HK-2 (cell line): ENCODE measurements around the gene SGSH.

Experiments used
- DNase-seq: peaks from one replicate; pipeline ENCODE4 v3.0.0-alpha.2; 2018; ENCODE audit not compliant: unreplicated experiment

SGSH gene

DNA sequence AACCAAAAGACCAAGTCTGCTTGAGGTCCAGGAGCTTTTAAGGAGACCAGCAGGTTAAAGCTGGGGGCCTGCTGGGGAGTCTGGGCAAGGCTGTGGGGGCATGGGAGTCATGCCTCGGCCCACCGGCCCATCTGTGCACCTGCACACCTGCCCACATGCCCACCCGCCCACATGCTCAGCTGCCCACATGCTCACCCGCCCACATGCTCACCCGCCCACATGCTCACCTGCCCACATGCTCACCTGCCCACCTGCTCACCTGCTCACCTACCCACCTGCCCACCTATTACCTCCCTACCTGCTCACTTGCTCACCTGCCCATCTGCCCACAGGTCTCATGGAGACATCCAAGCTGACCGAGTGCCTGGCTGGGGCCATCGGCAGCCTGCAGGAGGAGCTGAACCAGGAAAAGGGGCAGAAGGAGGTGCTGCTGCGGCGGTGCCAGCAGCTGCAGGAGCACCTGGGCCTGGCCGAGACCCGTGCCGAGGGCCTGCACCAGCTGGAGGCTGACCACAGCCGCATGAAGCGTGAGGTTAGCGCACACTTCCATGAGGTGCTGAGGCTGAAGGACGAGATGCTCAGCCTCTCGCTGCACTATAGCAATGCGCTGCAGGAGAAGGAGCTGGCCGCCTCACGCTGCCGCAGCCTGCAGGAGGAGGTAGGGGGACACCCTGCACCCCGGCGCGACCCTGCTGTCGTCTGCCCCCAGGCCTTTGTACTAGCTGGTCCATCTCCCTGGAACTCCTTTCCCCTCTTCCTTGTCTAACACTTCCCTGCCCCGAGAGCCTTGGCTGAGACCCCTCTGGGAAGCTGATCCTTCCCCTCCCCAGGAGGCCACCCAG is 36.3 kb downstream of the SGSH start:
- no peak for DNase-seq

DNA sequence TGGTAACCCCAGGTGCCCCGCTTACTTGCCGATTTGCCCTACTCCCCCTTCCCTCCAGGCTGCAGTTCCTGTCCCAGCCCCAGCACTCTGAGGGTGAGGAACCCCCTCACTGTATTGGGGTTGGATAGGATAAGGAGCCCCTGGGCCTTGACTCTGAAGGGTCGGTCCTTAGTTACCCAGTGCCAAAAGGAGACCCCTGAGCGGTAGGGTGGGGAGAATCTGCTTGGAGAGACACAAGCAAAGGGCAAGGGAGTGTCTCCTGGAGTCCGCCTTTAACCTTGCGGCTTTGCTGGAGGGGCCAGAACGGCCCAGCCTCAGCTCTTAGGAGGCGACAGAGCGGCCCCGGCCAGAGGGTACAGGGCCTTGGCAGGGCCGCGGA is 37.3 kb downstream of the SGSH start:
- no peak for DNase-seq

DNA sequence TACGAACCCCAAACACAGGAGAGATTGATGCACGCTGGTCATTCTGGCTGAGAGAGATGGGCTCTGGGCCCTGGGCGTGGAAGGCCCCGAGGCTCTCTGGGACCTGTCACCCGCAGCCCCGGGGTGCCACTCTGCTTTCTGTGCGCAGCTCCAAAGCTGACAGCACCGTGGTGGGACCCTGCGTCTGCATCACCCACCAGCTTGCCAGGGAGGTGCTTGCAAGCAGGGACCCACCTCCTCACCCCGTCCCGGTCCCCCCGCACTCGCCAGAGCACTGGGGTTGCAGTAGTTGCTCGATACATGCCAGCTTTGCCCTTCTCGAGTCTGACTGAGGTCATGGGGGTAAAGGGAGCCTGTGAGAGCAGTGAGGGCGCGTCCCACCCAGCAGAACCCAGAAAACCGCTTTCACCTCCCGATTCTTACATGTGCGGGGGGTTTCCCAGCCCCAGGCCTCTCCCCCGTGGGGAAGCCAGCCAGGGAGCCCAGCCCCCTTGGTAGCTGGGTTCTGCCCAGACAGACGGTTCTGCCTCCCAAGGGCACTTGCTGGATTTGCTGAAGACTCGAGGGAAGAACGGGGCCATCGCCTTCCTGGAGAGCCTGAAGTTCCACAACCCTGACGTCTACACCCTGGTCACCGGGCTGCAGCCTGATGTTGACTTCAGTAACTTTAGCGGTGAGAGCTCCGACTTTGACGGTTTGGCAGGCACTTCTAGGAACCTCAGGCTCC is 37.9 kb downstream of the SGSH start:
- DNase-seq, result no peak

- no peak for DNase-seq
Observed at GRCh38 chr17:80181431-80181830, 38.7 kb downstream of the SGSH start.

- DNase-seq, result no peak
Observed at GRCh38 chr17:80180192-80180591, 39.9 kb downstream of the SGSH start.

GRCh38 chr17:80177986-80178595 is 42.0 kb downstream of the SGSH start:
- DNase-seq, result no peak

GRCh38 chr17:80176757-80177156 is 43.4 kb downstream of the SGSH start:
- no peak for DNase-seq

DNA sequence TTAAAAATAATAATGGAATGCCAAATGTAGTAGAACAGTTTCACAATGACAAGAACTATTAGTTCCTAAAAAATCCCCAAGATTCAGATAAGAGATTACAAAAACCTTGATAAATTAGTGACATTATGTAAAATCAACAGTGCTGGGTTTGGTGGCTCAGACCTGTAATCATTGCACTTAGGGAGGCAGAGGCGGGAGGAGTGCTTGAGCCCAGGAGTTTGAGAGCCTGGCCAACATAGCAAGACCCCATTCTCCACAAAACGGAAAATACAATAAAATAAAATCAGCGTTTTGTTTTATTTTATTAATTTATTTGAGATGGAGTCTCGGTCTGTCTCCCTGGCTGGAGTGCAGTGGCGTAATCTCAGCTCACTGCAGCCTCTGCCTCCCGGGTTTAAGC is 46.2 kb downstream of the SGSH start:
- no peak for DNase-seq

- DNase-seq, result no peak
Observed at GRCh38 chr17:80173126-80173525, 47.0 kb downstream of the SGSH start.

- no peak for DNase-seq
Observed at GRCh38 chr17:80171681-80172080, 48.5 kb downstream of the SGSH start.

DNA sequence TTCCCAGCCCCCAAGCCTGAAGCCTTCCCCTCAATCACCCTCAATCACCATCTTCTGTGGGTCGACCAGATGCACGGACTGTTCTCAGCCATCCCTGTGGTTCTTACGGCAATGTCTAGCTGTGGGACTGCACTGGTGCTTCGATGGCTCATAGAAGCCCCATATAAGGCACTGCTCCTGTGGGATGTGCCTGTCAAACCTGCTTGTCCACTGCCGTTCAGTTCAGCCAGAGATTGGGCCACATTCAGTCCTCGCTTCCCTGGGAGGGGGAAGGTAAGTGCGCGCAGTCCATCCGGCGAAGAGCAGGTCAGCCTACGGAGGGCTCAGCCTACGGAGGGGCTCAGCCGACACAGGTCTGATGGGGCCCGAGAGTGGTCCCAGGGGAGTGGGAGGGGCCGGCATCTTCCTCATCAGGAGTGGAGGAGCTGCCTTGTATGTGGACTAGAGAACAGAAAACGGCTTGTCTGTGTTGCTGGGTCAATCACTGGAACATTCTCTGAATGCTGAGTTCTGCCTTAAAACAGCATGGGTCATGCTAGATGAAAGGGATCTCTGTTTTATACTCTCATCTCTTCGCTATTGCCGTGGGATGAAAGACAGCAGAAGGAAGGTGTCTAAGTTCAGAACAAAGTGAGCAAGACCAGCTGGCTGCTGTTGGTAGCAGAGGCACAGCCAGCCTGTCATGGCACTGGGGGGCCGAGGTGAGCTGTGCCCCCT is 50.2 kb downstream of the SGSH start, which contains the start of gene CARD14:
Gene CARD14, plus strand, starts transcription at position 247 of the 717 bp plus-strand sequence. CDS start 11,409 bp downstream, outside the sequence.
- DNase-seq, result no peak

DNA sequence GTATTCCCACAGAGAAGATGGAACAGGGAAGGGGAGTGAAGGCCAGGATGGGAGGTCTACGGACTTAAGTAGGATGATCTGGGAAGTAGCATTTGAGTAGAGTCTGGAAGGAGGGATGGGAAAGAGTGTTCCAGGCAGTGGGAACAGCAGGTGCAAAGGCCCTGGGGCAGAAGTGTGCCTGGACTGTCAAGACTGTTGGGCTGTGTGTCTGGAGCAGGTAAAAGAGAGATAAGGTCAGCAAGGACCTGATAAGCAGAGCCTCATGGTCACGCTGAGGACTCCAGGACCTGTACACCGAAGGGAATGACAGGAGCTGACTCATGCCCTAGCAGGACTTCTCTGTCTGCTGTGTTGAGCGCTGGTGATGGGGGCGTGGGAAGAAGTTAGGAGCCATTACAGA is 51.0 kb downstream of the SGSH start:
- no peak for DNase-seq

DNA sequence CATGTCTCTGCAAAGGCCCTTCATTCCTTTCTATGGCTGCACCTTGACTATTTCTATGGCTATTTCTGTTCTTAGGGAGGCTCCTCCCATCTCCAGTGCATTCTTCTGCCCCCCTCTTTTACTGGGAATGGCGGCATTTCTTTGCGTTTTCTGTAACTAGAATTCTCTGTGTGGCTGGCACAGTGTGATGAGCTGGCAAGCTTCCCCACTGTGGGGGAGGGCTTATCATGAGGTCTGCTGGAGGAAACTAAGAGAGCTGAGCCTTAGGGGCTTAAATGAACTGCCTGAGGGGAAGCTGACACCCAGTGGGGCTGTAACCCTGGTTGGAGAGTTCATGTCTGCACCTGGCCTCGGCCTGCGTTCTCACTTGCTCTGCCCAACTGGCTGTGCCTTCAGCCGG is 51.8 kb downstream of the SGSH start:
- DNase-seq, result no peak

DNA sequence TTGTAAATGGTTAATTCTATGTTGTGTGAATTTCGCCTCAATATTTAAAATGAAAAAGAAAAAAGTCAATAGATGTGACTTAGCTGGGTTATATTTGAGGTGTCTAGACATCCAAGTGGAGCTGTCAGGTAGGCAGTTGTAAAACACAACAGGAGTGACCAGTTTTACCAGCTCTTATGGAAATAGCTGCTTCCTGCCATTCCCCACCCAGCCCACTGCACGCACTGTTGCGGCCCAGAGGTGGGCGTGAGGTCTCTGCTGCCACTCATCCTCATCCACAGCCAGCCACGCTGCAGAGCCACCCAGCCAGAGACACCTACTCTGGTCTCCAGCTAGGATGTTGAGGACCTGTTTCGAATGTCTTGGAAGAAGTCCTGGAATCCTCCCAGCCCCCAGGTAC is 53.7 kb downstream of the SGSH start:
- no peak for DNase-seq

DNA sequence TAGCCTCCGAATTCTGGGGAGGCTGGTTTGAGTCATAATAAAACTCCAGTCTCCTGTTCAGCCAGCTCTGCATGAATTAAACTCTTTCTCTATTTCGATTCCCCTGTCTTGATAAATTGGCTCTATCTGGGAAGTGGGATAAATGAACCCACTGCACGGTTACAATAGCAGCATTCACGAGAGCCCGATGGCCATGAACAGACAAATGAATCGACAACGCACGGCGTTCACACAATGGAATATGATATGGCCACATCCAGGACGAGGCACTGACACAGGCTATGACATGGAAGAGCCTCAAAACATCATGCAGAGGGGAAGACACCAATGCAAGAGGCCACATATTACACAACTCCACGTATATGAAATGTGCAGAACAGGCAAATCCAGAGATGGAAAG is 55.9 kb downstream of the SGSH start:
- DNase-seq, result no peak

- DNase-seq, result no peak
Observed at GRCh38 chr17:80163336-80163735, 56.8 kb downstream of the SGSH start.

DNA sequence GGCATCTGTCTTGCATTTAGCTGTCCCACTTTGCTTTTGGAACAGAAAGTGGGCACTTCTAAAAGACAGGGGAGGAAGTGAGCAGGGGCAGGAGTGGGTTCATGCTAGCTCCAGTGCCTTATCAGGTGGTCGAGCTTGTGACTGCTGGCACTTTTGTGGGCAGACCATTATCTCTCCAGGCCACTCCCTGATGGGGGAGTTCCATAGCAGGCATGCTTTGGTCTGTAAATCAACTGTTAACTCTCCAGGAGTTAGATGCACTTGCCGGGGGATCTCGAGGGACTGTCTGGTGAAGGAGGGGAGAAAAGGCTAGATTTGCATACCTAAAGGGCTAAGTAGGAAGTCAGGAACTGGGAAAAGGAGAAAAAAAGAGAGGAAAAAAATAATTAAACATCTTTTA is 59.6 kb downstream of the SGSH start:
- no peak for DNase-seq
